GM18951 (cell line): ENCODE results near the gene SEMA5B.

Experiments
- POLR2A ChIP-seq: IDR thresholded peaks from 4 replicates; pipeline ENCODE4 v1.6.1; 2011; ENCODE audit warnings: mild to moderate bottlenecking; ENCODE audit not compliant: insufficient read length, insufficient read depth; ENCODE audit errors: extremely low read depth
- in situ Hi-C: fragments of 300-500 bp; cut with MboI; formaldehyde crosslinking; loops from one replicate; pipeline ENCODE4 v1.12.0; 2022; ENCODE audit warnings: low sequenced_read_pairs, mixed read lengths, inconsistent platforms; ENCODE audit not compliant: unreplicated experiment

The SEMA5B gene

GRCh38 chr3:122961146-122961545 lies 66.4 kb downstream of the SEMA5B start:
- in situ Hi-C loops = no loop called here
- no peak for TF ChIP-seq POLR2A

GRCh38 chr3:122960652-122961051 lies 66.9 kb downstream of the SEMA5B start:
- no peak for TF ChIP-seq POLR2A
- in situ Hi-C loops = no loop called here

- TF ChIP-seq POLR2A = no peak
- in situ Hi-C loops = no loop called here
Measured at GRCh38 chr3:122959339-122959738, 68.2 kb downstream of the SEMA5B start.

GRCh38 chr3:122957707-122958689 lies 69.6 kb downstream of the SEMA5B start:
- TF ChIP-seq POLR2A = no peak
- in situ Hi-C loops = no loop called here

- TF ChIP-seq POLR2A = no peak
- in situ Hi-C loops = no loop called here
Measured at GRCh38 chr3:122956693-122957455, 70.7 kb downstream of the SEMA5B start.

- in situ Hi-C loops = no loop called here
- TF ChIP-seq POLR2A = no peak
Measured at GRCh38 chr3:122955916-122956692, 71.5 kb downstream of the SEMA5B start.

- in situ Hi-C loops = no loop called here
Measured at GRCh38 chr3:122952520-122952919, 75.0 kb downstream of the SEMA5B start.

GRCh38 chr3:122948408-122948807 lies 79.2 kb downstream of the SEMA5B start:
- TF ChIP-seq POLR2A = no peak
- in situ Hi-C loops = no loop called here

More at GRCh38 chr3:122952520-122952919, 75.0 kb downstream of the SEMA5B start:
- no peak for TF ChIP-seq POLR2A

GRCh38 chr3:122947738-122948137 lies 79.8 kb downstream of the SEMA5B start:
- TF ChIP-seq POLR2A = no peak

GRCh38 chr3:122947196-122947595 lies 80.4 kb downstream of the SEMA5B start:
- in situ Hi-C loops = no loop called here
- TF ChIP-seq POLR2A = no peak

More at GRCh38 chr3:122947738-122948137, 79.8 kb downstream of the SEMA5B start:
- in situ Hi-C loops = no loop called here

GRCh38 chr3:122946185-122946584 lies 81.4 kb downstream of the SEMA5B start:
- TF ChIP-seq POLR2A = no peak
- in situ Hi-C loops = no loop called here

GRCh38 chr3:122945230-122945629 lies 82.3 kb downstream of the SEMA5B start:
- in situ Hi-C loops = no loop called here
- TF ChIP-seq POLR2A = no peak

GRCh38 chr3:122944671-122945161 lies 82.8 kb downstream of the SEMA5B start:
- in situ Hi-C loops = no loop called here
- no peak for TF ChIP-seq POLR2A

- in situ Hi-C loops = no loop called here
- TF ChIP-seq POLR2A = no peak
Measured at GRCh38 chr3:122943828-122944190, 83.8 kb downstream of the SEMA5B start.
